Natural killer cell treated with Interleukin-12 subunit alpha and Interleukin-12 subunit beta and Interleukin-15 and Interleukin-18, amount 100 ng/mL, for 72 hours (primary cell): Measurements from ENCODE around the gene KIF7. TPM values are rescaled to one million over a fixed set of nuclear protein-coding genes. Genes with fewer than 3 reads are reported as not detected.
"Not testable (repeated sequence)": the region's sequence is repeated elsewhere in the genome, so short reads cannot be mapped to it uniquely, and the experiment has no call there.

ENCODE experiments used
- ATAC-seq, 2 donors: fragments of 150-1000 bp; cut with Tn5 transposase in 1 of 2; sonication (Bioruptor Pico), chemical (Tn5 transposase) in 1 of 2; 2 replicates each; pipeline ENCODE4 v1.10.0; 2021
- DNase-seq: peaks from one replicate; pipeline ENCODE4 v3.0.0; 2022; ENCODE audit warnings: low spot score
- H3K27ac Mint-ChIP-seq, 2 donors: 1 replicate in 1 of 2; 2 replicates in 1 of 2; pipeline ENCODE4 v1.8.0; 2022; ENCODE audit warnings: mixed read lengths in 2 of 2, mild to moderate bottlenecking in 1 of 2, moderate library complexity in 1 of 2
- H3K27me3 Mint-ChIP-seq, 2 donors: 1 replicate in 1 of 2; 2 replicates in 1 of 2; pipeline ENCODE4 v1.8.0; 2022; ENCODE audit warnings: mixed read lengths in 2 of 2
- H3K36me3 Mint-ChIP-seq: one replicate; pipeline ENCODE4 v1.8.0; 2022; ENCODE audit warnings: mixed read lengths
- H3K4me1 Mint-ChIP-seq, 2 donors: 1 replicate in 1 of 2; 2 replicates in 1 of 2; pipeline ENCODE4 v1.8.0; 2022; ENCODE audit warnings: low read depth in 2 of 2, mixed read lengths in 2 of 2, mild to moderate bottlenecking in 1 of 2
- H3K4me3 Mint-ChIP-seq: one replicate; pipeline ENCODE4 v1.8.0; 2022; ENCODE audit warnings: mixed read lengths
- H3K9me3 Mint-ChIP-seq: 2 replicates; pipeline ENCODE4 v1.8.0; 2022; ENCODE audit warnings: mixed read lengths
- total RNA-seq, 2 donors: library from RNA; stranded (reverse); gene quantifications; one replicate each; pipeline ENCODE4 v1.2.3, GENCODE V29; 2022

KIF7 gene
- total RNA-seq, 2 donors from 2014 or later: 1.00 to 1.4 TPM

DNA sequence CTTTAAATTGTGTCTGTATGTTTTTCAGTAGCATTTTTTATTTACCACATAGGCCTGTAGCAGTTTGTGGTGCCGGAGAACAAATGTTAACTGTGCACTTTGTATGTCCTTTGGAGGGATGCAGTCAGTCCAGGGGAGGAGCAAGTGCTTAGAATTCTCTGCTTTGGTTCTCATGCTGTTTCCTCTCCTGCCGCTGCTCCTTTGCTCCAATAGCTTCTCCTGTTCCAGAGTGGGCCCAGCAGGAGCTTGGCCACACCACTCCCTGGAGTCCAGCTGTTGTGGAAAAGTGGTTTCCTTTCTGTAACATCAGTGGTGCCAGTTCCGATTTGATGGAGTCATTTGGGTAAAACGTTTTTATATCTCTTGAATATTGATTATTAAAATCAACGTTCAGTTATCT, 63.4 kb downstream of the KIF7 start:
- DNase-seq (no peak), ATAC-seq (no peak)
- no peaks in the 10 kb centered on the region for H3K9me3 Mint-ChIP-seq
- no peaks in the 10 kb centered on the region for H3K36me3 Mint-ChIP-seq
- no peak overlapping the region for H3K4me3 Mint-ChIP-seq
- no peak overlapping the region for H3K27ac Mint-ChIP-seq
- H3K4me1 Mint-ChIP-seq: no peaks in the 10 kb centered on the region
- H3K27me3 Mint-ChIP-seq: no peaks in the 10 kb centered on the region

DNA sequence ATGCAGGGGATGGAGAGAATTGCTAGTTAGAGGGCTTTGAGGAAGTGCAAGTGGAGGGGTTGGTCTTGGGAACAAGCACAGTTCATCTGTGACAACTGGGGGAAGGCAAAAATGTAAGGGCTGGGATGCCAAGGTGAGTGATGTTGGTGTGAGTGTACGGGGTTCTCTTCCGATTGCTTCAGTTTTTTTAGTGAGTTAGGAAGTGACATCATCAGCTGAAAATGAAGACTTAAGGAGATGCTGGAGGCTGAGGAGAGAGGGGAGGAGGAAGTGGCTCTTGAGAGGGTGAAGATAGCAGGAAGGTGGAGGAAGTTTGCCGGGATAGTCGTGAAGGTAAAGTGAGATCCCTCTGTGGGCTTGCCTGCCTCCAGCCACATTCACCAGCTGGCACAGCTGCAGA, 67.3 kb downstream of the KIF7 start:
- no peak for DNase-seq
- no peaks in the 10 kb centered on the region for H3K4me1 Mint-ChIP-seq
- H3K27me3 Mint-ChIP-seq: no peaks in the 10 kb centered on the region
- H3K4me3 Mint-ChIP-seq: no peak overlapping the region
- H3K27ac Mint-ChIP-seq: no peak overlapping the region
- no peaks in the 10 kb centered on the region for H3K9me3 Mint-ChIP-seq
- no peaks in the 10 kb centered on the region for H3K36me3 Mint-ChIP-seq
- ATAC-seq: no peak

DNA sequence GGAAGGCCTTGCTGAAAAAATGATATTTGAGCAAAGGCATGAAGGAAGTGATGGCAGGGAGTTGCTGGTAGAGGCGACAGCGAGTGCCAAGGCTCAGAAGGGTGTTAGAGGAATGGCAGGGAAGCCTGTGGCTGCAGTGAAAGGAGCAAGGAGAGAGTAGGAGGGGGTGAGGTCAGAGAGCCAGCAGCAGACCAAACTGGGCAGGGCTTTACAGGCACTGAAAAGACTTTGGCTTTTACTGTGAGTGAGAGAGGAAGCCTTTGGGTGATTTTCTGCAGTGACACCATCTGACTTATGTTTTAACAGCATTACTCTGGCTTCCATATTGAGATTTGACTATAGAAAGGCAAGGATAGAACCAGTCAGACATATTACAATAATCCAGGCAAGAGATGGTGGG, 68.6 kb downstream of the KIF7 start:
- Mint-ChIP-seq H3K4me3 (no peak overlapping the region), H3K36me3 (no peaks in the 10 kb centered on the region), H3K4me1 (no peaks in the 10 kb centered on the region), H3K27ac (no peak overlapping the region), H3K9me3 (no peaks in the 10 kb centered on the region), H3K27me3 (no peaks in the 10 kb centered on the region)
- ATAC-seq (no peak), DNase-seq (no peak)

DNA sequence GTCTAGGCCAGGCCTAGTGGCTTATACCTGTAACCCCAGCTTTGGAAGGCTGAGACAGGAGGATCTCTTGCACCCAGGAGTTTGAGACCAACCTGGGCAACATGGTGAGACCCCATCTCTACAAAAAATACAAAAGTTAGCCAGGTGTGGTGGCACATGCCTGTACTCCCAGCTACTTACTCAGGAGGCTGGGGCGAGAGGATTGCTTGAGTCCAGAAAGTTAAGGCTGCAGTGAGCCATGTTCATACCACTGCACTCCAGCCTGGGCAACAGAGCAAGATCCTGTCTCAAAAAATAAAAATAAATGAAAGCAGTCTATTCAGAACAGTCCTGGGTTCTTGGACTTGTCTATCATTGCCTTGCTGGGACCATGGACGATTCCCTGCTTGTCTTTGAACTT, 74.5 kb downstream of the KIF7 start:
- not testable (repeated sequence) for H3K27me3 Mint-ChIP-seq, DNase-seq, H3K9me3 Mint-ChIP-seq, H3K27ac Mint-ChIP-seq, ATAC-seq, H3K4me3 Mint-ChIP-seq, H3K36me3 Mint-ChIP-seq
- peaks cover 11 to 17% of the 10 kb centered on the region in 2 donors for H3K4me1 Mint-ChIP-seq

DNA sequence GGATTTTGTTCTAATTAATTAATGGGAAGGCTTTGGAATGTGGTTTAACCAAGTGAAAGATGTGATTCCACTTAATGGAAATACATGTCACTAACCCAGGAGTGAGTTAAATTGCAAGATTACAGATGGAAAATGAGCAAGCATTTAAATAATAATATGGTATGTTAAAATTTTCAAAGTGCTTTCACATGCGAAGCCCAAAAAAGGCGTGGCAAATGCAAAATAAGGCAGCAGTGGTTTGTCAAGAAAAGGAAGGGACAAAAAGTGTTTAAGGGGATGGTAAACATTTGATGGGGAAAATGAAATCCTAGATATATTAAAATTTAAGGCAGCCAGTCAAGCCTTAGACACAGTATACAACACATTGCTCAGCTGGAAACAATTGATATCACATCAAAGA, 77.1 kb downstream of the KIF7 start:
- H3K4me1 Mint-ChIP-seq: peaks cover 15 to 17% of the 10 kb centered on the region in 2 donors
- no peaks in the 10 kb centered on the region for H3K27me3 Mint-ChIP-seq
- H3K36me3 Mint-ChIP-seq: peaks cover 5% of the 10 kb centered on the region
- no peak for ATAC-seq
- no peak overlapping the region for H3K27ac Mint-ChIP-seq
- no peaks in the 10 kb centered on the region for H3K9me3 Mint-ChIP-seq
- peak overlapping the region; percentile 93 for H3K4me3 Mint-ChIP-seq
- DNase-seq: no peak

Other genes starting within 250 kb of the KIF7 start
- not detected for gene RHCG, start 158.9 kb downstream of the KIF7 start, total RNA-seq
- 10 to 100 TPM; 12.9 to 42.1 TPM for gene TICRR, start 80.0 kb downstream of the KIF7 start, total RNA-seq
- 1 to 10 TPM in 1 of 2 donors, under 1 TPM in 1; 0.33 to 1.0 TPM for gene PLIN1, start 23.9 kb upstream of the KIF7 start, total RNA-seq
- gene PEX11A, start 35.3 kb upstream of the KIF7 start, total RNA-seq: 1 to 10 TPM; 3.1 to 3.2 TPM
- not detected for gene WDR93, start 35.3 kb upstream of the KIF7 start, total RNA-seq
- 1 to 10 TPM; 2.3 to 4.0 TPM for gene MESP1, start 95.8 kb upstream of the KIF7 start, total RNA-seq
- gene MESP2, start 120.9 kb upstream of the KIF7 start, total RNA-seq: not detected
- gene ANPEP, start 159.4 kb upstream of the KIF7 start, total RNA-seq: 1 to 10 TPM in 1 of 2 donors, not detected in 1; 3.2 TPM
- 10 to 100 TPM; 29.0 to 34.4 TPM for gene AP3S2, start 238.5 kb upstream of the KIF7 start, total RNA-seq